ENCODE data around the gene RYR2.

DNA sequence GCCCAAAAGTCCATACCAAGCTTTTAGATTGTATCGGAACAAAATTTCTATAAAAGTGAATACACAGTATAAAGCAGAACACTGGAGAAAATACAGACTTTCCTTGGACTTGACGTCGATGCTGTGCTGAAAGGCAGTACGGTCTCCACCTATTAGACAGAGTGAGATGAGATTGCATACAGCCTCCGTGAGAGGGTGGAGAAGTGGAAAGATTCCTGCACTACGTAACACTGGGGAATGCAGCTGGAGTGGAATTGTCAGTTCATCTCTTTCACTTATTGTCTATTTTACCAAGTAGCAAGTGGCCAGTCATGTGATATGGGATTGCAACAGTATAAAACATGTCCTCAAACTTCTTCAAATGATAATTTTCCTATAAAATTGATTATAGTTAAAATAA, 639.2 kb downstream of the RYR2 start:
- TF ChIP-seq EZH2phosphoT487 (IDR thresholded peaks at IDR 0.05; ENCODE audit: low read depth, severe bottlenecking, unreplicated experiment), result no peak
- TF ChIP-seq, protein P1, sequence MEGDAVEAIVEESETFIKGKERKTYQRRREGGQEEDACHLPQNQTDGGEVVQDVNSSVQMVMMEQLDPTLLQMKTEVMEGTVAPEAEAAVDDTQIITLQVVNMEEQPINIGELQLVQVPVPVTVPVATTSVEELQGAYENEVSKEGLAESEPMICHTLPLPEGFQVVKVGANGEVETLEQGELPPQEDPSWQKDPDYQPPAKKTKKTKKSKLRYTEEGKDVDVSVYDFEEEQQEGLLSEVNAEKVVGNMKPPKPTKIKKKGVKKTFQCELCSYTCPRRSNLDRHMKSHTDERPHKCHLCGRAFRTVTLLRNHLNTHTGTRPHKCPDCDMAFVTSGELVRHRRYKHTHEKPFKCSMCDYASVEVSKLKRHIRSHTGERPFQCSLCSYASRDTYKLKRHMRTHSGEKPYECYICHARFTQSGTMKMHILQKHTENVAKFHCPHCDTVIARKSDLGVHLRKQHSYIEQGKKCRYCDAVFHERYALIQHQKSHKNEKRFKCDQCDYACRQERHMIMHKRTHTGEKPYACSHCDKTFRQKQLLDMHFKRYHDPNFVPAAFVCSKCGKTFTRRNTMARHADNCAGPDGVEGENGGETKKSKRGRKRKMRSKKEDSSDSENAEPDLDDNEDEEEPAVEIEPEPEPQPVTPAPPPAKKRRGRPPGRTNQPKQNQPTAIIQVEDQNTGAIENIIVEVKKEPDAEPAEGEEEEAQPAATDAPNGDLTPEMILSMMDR (IDR thresholded peaks at IDR 0.05; ENCODE audit: poor library complexity), result no peak

Measured in hepatocyte (in vitro differentiated cells).